Measurements from ENCODE around the gene CDH4.
"Not testable (repeated sequence)": the region's sequence is repeated elsewhere in the genome, so short reads cannot be mapped to it uniquely, and the experiment has no call there.

The CDH4 gene

GRCh38 chr20:61965606-61966491, 713.8 kb downstream of the CDH4 start:
- peak; percentile 52 for DNase-seq

- DNase-seq = peak; percentile 40
Measured at GRCh38 chr20:61966492-61967244, 714.6 kb downstream of the CDH4 start.

GRCh38 chr20:61967300-61967699, 715.2 kb downstream of the CDH4 start:
- DNase-seq = no peak

- peak; percentile 1 for DNase-seq
Measured at GRCh38 chr20:61968036-61968810, 716.2 kb downstream of the CDH4 start.

GRCh38 chr20:61968932-61969331, 716.9 kb downstream of the CDH4 start:
- no peak for DNase-seq

- DNase-seq = no peak
Measured at GRCh38 chr20:61969806-61970205, 717.7 kb downstream of the CDH4 start.

- no peak for DNase-seq
Measured at GRCh38 chr20:61970357-61970756, 718.3 kb downstream of the CDH4 start.

GRCh38 chr20:61971595-61971994, 719.5 kb downstream of the CDH4 start:
- not testable (repeated sequence) for DNase-seq

- DNase-seq = no peak
Measured at GRCh38 chr20:61972636-61973508, 720.8 kb downstream of the CDH4 start.

GRCh38 chr20:61973515-61974356, 721.7 kb downstream of the CDH4 start:
- DNase-seq = no peak

GRCh38 chr20:61974357-61974665, 722.2 kb downstream of the CDH4 start:
- no peak for DNase-seq

- no peak for DNase-seq
Measured at GRCh38 chr20:61975407-61976129, 723.5 kb downstream of the CDH4 start.

- no peak for DNase-seq
Measured at GRCh38 chr20:61976263-61976643, 724.2 kb downstream of the CDH4 start.

- no peak for DNase-seq
Measured at GRCh38 chr20:61976644-61977418, 724.8 kb downstream of the CDH4 start.

GRCh38 chr20:61977419-61977786, 725.3 kb downstream of the CDH4 start:
- no peak for DNase-seq

GRCh38 chr20:61978491-61978890, 726.4 kb downstream of the CDH4 start:
- no peak for DNase-seq

- DNase-seq = no peak
Measured at GRCh38 chr20:61979090-61979489, 727.0 kb downstream of the CDH4 start.

GRCh38 chr20:61979701-61980635, 727.9 kb downstream of the CDH4 start:
- no peak for DNase-seq

Data from activated CD8-positive, alpha-beta memory T cell treated with anti-CD3 and anti-CD28 coated beads for 24 hours (primary cell).